AG08396 (cell line): ENCODE data around the gene IFI44.

ENCODE experiments used
- DNase-seq: peaks from one replicate; pipeline ENCODE4 v3.0.0; 2012; ENCODE audit warnings: low spot score, mixed read lengths

IFI44 gene, protein sequence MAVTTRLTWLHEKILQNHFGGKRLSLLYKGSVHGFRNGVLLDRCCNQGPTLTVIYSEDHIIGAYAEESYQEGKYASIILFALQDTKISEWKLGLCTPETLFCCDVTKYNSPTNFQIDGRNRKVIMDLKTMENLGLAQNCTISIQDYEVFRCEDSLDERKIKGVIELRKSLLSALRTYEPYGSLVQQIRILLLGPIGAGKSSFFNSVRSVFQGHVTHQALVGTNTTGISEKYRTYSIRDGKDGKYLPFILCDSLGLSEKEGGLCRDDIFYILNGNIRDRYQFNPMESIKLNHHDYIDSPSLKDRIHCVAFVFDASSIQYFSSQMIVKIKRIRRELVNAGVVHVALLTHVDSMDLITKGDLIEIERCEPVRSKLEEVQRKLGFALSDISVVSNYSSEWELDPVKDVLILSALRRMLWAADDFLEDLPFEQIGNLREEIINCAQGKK

DNA sequence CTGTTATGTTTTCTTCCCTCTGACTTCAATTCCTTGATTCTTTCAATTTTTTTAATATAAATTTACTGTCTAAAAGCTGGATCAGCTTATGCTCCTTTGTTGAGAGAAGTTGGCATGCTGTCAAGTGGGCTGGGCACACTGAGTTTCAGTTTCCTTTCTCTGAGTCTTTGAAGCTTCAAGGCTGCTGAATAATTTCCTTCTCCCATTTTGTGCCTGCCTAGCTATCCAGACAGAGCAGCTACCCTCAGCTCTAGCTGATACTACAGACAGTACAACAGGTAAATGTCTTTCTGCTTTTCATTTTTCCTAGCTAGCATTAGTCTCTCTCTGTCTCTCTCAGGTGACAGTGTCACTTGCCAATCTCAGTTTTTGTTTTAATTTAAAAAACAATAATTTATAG is at the start of gene IFI44:
Gene IFI44 (plus strand): TSS at position 204 of the 400 bp plus-strand sequence. CDS start 365 bp downstream, outside the sequence.
- DNase-seq = peak; percentile 63

DNA sequence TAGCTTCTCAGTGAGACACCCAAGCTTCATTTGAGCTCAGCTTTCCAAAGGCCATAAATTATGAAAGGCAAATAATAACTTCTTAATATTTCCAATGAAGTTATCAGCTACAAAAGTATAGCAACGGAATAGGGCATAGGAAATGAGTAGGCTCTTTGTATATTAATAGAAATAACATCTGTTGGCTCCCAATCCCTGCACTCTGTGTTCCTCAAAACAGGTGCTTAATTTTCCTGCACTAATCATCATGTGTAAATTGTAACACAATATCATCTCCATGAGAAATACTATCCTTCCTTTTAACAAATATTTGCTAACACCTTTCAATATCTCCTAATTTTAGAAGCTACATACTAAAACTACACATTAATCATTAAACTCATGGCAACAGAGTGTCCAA is 48.6 kb upstream of the IFI44 start:
- no peak for DNase-seq

DNA sequence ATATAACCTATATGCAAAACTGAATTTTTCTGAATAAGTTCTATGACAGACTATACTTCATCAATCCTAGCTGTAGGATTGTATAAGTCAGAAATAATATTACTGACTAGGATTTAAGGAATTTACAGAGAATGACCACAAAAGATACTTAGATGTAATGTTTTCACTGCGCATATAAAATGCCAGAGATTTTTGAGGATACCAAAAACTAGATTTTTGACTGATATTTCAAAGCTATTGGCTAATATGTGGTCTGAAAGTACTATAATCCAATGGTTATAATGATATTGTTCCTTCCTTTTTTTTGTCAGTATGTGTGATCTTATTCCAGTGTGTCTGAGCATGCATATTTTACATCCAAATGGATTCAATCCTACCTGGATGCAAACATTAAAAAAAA is 46.4 kb upstream of the IFI44 start:
- no peak for DNase-seq

DNA sequence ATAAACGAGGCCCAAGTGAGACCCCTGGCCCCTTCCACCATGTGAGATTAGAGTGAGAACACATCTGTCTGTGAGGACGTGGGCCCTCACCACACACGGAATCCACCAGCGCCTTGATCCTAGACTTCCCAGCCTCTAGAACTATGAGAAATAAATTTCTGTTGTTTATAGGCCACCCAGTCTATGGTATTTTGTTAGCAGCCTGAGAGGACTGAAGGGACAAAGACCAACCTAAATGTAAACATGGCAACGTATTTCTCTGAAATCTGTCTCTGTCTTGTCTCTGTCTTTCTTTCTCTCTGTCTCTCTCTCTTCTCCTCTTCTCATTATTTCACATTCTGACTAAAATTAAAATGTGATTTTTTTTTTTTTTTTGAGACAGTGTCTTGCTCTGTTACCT is 45.0 kb upstream of the IFI44 start:
- DNase-seq = no peak

DNA sequence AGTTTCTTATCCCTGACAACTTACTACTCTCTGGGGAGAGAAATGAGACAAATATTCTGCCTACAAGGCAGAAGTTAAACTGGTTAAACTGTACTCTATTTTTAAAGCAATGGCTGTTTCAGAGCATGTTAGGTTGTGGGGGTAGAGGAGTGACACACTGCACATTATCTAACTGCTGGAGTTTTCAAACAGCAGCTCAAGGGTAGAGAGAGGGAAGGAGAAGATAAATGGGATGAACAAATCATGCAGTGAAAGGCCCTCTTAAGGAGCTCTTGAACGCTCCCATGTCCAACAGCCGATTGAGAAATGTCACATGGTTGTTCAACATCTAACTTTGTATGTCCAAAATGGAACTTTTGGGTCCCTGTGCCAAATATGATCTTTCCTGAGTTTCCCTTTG is 43.4 kb upstream of the IFI44 start:
- no peak for DNase-seq

DNA sequence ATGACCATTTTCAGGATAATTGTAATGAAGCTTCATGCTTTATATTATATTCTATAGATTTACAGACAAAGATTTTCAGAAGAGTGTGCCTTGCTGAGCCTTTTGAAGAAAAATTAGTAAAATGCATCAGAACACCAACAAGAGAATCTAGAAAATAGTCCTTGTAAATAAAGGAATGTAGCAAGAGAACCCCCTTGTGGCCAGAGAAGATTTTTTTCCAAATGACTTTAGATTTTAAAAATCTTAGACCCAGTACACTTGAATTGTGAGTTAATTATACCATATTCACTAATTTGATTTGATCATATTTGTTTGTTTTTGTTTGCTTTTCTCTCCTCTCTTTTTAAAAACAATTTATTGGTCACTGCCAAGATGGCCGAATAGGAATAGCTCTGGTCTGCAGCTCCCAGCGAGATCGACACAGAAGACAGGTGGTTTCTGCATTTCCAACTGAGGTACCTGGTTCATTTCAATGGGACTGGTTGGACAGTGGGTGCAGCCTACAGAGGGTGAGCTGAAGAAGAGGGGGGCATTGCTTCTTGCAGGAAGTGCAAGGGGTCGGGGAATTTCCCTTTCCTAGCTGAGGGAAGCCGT is 42.2 kb upstream of the IFI44 start:
- DNase-seq = peak; percentile 15

DNA sequence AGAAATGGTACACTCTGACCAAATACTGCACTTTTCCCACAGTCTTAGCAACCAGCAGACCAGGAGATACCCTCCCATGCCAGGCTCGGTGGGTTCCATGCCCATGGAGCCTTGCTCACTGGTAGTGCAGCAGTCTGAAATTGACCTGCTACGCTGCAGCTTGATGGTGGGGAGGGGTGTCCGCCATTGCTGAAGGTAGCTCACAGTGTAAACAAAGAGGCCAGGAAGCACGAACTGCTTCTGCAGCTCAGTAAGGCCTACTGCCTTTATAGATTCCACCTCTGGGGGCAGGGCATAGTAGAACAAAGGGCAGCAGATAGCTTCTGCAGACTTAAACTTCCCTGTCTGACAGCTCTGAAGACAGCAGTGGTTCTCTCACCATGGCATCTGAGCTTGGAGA is 41.7 kb upstream of the IFI44 start:
- DNase-seq = no peak

DNA sequence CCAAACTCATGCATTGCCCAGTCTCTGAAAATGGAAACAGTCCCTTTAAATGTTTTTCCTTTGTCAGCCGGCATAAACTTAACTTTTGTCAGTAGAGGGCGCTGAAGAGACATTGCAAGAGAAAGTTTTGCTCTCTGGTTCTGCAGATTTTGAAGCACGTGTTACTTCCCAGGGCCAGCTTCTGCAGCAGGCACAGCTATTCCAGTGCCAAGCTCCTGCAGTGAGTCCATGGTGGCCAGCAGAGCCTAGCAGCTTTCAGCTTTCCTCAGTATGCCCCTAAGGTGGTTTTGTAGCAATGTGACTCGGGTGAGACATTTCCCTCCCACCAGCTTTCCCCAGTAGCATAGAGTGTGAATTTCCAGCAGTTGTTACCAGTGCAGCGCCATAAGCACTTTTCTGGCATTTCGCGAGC is 32.0 kb upstream of the IFI44 start:
- DNase-seq = peak; percentile 63

DNA sequence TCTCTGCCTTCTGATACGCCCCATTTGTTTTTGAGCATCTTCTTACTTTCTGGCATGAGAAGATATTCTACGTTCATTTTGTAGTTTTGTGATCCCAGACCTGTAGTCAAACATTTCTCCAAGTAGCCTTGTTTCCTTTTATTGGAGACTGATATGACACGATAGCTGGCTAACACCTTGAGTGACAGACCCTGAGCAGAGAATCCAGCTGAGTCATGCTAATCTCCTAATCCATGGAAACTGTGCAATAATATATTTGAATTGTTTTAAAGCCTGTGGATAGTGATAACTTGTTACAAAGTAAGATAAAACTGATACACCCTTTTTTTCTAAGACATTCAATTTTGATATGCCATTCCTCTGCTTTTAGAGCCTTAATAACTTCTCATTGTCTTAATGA is 30.6 kb upstream of the IFI44 start:
- DNase-seq = no peak

DNA sequence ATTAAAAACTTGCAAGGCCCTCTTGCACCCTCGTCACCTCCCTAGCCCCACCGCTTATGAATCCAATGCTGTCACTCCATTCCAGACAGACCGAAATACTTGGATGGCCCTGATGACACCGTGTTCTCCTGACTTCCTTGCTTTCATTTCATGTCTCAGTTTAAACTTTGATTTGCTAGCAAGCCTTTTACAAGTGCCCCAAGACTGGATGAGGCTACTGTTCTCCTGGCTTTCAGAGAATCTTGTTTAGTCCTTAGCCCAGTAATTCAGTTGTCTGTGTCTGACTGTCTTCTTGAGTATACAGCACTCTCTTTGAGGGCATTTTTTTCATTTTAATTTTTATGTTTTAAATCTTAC is 30.2 kb upstream of the IFI44 start:
- no peak for DNase-seq

DNA sequence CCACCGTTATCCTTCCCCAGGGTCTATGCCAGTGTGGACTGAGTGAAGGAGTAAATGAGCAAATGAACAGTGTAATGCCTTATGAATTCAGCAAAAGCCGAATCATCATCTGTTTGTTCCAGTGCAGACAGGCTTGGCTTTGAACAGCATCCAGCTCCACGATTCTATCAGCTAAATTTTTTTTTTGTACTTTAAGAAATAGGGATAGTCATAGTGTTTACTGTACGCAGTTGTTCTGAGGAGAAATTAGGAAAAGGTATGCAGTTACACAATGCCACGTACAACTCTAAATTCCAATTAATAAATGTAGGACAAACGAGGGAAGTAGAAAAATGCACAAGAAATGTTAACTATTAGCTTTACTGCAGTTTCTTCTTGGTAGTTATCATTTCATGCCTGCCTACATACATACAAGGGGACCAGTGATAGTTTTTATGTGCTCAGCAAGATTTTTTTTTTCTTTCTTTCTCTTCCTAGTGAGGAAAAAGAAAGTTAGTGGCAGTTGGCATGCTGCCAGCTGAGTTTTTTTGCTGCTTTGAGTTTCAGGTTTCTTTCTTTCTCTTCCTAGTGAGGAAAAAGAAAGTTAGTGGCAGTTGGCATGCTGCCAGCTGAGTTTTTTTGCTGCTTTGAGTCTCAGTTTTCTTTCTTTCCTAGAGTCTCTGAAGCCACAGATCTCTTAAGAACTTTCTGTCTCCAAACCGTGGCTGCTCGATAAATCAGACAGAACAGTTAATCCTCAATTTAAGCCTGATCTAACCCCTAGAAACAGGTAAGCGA is 29.6 kb upstream of the IFI44 start, which contains the start of gene IFI44L:
Gene IFI44L (plus strand): TSS at position 646 of the 777 bp plus-strand sequence. CDS start 7,468 bp downstream, outside the sequence.
- DNase-seq = peak; percentile 10

DNA sequence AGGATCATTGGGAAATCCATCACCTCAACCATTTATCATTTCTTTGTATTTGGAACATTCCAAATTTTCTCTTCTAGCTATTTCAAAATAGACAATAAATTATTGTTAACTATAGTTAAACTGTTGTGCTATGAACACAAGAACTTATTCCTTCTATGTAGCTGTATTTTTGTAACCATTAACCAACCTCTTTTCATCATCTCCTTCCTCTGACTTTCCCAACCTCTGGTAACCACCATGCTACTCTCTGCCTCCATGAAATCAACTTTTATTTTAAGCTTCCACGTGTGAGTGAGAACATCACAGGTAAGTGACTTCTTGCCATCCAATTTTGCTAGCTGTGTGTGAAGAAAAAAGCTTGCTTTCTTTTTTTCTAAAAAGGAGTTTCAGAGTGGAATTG is 29.0 kb upstream of the IFI44 start:
- DNase-seq = no peak

DNA sequence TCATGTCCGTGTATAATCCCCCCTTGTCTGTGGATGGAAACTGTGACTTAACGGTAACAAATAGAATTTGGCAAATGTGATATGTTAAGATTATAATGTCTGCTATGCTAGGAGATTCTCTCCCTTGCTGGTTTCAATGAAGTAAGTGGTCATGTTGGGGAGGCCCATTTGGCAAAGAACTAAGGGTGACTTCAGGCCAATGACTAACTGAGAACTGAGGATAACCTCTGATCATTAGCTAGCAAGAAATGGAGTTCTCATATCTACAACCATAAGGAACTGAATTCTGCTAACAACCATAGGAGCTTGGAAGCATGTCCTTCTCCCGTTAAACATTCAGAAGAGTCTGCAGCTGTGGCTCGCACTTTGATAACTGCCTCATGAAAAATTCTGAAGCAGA is 27.1 kb upstream of the IFI44 start:
- DNase-seq = no peak

DNA sequence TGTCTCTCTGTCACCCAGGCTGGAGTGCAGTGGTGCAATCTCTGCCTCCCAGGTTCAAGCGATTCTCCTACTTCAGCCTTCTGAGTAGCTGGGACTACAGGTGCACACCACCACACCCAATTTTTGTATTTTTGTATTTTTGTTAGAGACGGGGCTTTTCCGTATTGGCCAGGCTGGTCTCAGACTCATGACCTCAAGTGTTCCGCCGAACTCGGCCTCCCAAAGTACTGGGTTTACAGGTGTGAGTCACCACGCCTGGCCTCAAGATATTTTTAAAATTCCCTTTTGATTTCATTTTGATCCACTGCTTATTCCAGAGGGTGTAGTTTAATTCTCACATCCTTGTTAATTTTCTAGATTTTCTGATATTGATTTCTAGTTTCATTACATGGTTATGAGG is 25.6 kb upstream of the IFI44 start:
- DNase-seq = no peak

DNA sequence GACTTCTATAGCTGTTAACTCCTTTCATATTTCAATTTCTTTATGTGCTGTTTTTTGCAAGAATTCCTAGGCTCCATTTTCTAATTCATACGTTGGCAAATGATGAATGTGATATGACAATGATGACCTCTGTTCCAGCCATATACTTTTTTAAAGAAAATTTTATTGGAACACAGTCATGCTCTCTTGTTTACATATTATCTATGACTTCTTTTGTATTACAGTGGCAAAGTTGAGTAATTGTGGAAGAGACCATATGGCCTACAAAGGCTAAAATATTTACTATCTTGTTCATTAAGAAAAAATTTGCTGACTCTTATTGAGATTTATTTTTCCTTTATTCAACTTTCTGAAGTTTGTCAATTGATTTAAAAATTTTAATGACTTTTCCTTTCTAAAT is 22.3 kb upstream of the IFI44 start:
- no peak for DNase-seq

DNA sequence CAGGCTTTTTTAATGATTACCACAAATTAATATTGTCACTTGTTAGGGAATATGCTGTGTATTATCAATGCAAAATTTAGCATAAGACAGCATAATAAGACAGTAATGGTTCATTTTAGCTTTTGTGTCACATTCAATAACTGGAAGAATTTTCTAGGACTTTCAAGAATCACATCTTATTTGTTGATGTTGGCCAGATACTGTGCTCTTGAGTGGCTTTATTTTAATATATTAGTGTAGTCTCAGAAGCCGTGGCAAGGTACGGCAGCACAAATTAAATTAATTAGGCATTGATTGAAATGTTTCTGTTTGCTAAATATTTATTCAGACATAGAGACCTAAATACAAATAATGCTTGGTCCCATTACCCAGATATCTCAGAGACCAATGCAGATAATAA is 19.0 kb upstream of the IFI44 start:
- DNase-seq = no peak

DNA sequence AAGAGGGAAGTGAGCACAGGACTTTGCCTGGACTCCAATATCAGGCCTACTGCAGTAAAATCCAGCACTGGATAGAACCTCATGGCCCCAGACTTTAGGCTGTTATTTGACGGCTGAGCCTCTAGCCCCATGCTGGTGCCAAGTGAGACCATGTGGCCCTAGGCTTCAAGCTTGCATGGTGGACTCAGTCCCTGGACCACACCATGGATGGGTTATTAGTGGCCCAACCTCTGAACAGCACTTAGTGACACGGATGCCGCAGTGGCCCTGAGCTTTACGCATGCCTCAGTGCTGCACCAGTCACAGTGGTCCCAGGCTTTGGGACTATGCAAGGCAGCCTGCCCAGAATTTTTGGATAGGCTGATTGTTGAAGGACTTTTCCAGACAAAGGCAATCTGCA is 16.4 kb upstream of the IFI44 start:
- DNase-seq = no peak

DNA sequence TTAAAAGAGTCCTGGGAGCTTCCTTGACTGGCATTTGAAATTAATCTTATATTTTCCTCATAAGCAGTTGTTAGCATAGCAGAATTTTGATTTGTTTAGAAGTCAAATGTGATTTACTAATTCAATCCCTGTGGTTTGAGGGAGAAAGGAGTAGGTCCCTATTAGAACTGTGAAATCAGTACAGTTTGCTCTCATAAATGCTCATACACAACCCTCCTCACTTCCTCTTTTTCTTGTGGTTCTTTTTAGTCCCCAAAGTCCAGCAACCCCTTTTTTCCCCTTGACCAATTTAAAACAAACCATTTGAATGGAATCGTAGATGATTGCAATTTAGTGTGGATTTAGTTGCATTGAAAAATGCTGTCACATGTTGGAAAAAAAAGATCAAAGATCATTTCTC is 9.2 kb upstream of the IFI44 start:
- DNase-seq = no peak

DNA sequence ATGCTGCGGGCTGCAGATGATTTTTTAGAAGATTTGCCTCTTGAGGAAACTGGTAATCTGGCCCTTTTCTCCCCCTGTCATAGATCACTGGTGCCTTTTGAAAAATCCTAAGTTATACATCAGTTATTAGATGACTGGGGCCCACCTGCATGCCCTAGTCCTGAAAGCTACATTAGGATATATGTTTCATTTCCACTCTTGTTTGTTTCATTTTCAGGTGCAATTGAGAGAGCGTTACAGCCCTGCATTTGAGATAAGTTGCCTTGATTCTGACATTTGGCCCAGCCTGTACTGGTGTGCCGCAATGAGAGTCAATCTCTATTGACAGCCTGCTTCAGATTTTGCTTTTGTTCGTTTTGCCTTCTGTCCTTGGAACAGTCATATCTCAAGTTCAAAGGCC is 8.1 kb upstream of the IFI44 start:
- no peak for DNase-seq

DNA sequence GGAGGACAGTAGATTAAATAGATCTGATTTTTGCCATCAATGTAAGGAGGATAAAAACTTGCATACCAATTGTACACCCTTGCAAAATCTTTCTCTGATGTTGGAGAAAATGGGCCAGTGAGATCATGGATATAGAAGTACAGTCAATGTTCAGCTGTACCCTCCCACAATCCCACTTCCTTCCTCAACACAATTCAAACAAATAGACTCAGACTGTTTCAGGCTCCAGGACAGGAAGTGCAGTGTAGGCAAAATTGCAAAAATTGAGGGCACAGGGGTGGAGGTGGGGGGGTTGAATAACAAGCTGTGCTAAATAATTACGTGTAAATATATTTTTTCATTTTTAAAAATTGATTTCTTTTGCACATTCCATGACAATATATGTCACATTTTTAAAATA is 3.9 kb upstream of the IFI44 start:
- no peak for DNase-seq

DNA sequence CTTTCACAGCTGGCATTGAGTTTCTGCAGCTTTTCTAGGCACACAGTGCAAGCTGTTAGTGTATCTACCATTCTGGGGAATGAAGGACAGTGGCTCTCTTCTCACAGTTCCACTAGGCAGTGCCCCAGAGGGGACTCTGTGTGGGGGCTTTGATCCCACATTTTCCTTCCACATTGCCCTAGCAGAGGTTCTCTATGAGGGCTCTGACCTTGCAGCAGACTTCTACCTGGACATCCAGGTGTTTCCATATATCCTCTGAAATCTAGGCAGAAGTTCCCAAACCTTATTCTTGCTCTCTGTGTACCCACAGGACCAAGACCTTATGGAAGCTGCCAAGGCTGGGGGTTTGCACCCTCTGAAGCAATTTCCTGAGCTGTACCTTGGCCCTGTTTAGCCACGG is 2.4 kb upstream of the IFI44 start:
- DNase-seq = no peak

DNA sequence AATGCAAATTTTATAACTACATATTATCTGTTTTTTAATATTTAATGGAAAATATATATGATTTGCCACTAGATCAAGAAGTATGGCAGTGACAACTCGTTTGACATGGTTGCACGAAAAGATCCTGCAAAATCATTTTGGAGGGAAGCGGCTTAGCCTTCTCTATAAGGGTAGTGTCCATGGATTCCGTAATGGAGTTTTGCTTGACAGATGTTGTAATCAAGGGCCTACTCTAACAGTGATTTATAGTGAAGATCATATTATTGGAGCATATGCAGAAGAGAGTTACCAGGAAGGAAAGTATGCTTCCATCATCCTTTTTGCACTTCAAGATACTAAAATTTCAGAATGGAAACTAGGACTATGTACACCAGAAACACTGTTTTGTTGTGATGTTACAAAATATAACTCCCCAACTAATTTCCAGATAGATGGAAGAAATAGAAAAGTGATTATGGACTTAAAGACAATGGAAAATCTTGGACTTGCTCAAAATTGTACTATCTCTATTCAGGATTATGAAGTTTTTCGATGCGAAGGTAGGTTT is 556 bp downstream of the IFI44 start:
- no peak for DNase-seq

DNA sequence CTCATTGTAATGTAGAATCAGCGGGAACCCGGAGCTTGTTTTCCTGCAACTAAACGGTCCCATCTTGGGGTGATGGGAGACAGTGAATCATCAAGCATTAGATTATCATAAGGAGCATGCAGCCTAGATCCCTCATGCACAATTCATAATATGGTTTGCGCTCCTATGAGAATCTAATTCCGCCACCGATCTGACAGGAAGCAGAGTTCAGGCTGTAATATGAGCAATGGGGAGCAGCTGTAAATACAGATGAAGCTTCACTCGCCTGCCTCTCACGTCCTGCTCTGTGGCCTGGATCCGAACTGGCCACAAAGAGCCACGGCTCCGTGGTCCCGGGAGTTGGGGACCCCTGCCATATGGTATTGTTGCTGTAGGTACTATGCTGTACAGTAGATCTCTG is 1.6 kb downstream of the IFI44 start:
- no peak for DNase-seq
